Measurements from ENCODE around the gene SLC25A44.

GRCh38 chr1:156196445-156196844 is 2.5 kb downstream of the SLC25A44 start:
- TF ChIP-seq CTCF (IDR thresholded peaks at IDR 0.05; ENCODE audit: low read depth, low read length, poor library complexity, severe bottlenecking) (no peak), EZH2phosphoT487 (IDR thresholded peaks at IDR 0.05; ENCODE audit: borderline replicate concordance, low read length) (no peak)

All from DOHH2 (cell line).